Spinal cord (tissue), 10 donors: ENCODE measurements around the gene NEK1. TPM values are rescaled to one million over a fixed set of nuclear protein-coding genes. Genes with fewer than 3 reads are reported as not detected.
A peak's percentile ranks its signal among the peaks of the same experiment; 100 is the strongest.
"Not testable (repeated sequence)": the region's sequence is repeated elsewhere in the genome, so short reads cannot be mapped to it uniquely, and the experiment has no call there.

Source experiments
- DNase-seq, 6 donors: peaks; one replicate each; pipeline versions ENCODE4 v3.0.0 to v3.0.0-alpha.2; 2013 to 2015; ENCODE audit warnings: low spot score in 6 of 6, low read depth in 4 of 6
- H3K27ac ChIP-seq: one replicate; pipeline ENCODE4 v1.5.1; 2013; ENCODE audit warnings: low read depth, low read length, control low read depth
- H3K27me3 ChIP-seq: one replicate; pipeline ENCODE4 v1.6.1; 2013; ENCODE audit warnings: low read length; ENCODE audit not compliant: control insufficient read depth, insufficient read depth
- H3K36me3 ChIP-seq: one replicate; pipeline ENCODE4 v1.6.1; 2013; ENCODE audit warnings: low read length; ENCODE audit not compliant: control insufficient read depth, insufficient read depth
- H3K4me1 ChIP-seq: one replicate; pipeline ENCODE4 v1.6.1; 2013; ENCODE audit warnings: low read length; ENCODE audit not compliant: control insufficient read depth, insufficient read depth
- H3K4me3 ChIP-seq: one replicate; pipeline ENCODE4 v1.5.1; 2013; ENCODE audit warnings: low read depth, low read length, control low read depth
- H3K9me3 ChIP-seq: one replicate; pipeline ENCODE4 v1.6.1; 2013; ENCODE audit warnings: low read length; ENCODE audit not compliant: control insufficient read depth, insufficient read depth
- WGBS: methylation state at CpG from one replicate; pipeline ENCODE4 v1.1.5; 2013; ENCODE audit warnings: missing lambda C conversion rate; ENCODE audit not compliant: insufficient coverage; 5-methylcytosine and 5-hydroxymethylcytosine counted together
- polyA plus RNA-seq, 2 donors: library from polyadenylated mRNA; unstranded; fragments of 120-200 nt; gene quantifications; one replicate each; pipeline ENCODE4 v1.2.1, GENCODE V29; 2013; ENCODE audit not compliant: insufficient read length in 2 of 2
- total RNA-seq, 2 donors: library from RNA; depleted of rRNA in 1 of 2; stranded (reverse); fragments of 120-200 nt in 1 of 2; fragments of >200 nt in 1 of 2; gene quantifications; one replicate each; pipeline versions ENCODE4 v1.2.3 to v1.2.4, GENCODE V29; 2013 to 2014
- donor health status: healthy.

NEK1 gene
- total and polyA plus RNA-seq, 4 donors = 24.0 to 42.6 (median 28.2) TPM

DNA sequence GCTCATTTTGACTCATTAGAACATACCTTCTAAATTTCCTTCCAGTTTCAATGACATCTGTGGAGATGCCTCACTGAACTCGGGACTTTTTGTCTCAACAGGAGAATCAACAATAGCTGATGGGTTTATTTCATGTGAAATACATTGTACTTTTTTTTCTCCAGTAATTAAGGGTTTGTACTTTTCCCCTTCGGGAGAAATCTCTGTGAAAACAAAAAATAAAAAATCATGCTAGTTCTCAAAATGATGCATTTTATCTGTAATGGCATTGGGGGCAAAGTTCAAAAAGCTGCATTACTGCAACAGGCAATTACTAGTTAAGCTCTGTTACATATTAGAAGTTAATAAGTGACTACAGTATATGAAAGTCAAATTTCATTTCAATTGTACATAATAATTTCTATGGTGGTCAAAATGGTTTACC, 174.3 kb downstream of the NEK1 start:
- WGBS = no CpG with 5 or more reads among the region's 2 CpGs
- DNase-seq = no peak
- Histone ChIP-seq H3K36me3 (peaks cover 3% of the 10 kb centered on the region), H3K9me3 (peaks cover 2% of the 10 kb centered on the region), H3K27ac (no peak overlapping the region), H3K4me1 (peaks cover 8% of the 10 kb centered on the region), H3K4me3 (no peak overlapping the region), H3K27me3 (no peaks in the 10 kb centered on the region)

DNA sequence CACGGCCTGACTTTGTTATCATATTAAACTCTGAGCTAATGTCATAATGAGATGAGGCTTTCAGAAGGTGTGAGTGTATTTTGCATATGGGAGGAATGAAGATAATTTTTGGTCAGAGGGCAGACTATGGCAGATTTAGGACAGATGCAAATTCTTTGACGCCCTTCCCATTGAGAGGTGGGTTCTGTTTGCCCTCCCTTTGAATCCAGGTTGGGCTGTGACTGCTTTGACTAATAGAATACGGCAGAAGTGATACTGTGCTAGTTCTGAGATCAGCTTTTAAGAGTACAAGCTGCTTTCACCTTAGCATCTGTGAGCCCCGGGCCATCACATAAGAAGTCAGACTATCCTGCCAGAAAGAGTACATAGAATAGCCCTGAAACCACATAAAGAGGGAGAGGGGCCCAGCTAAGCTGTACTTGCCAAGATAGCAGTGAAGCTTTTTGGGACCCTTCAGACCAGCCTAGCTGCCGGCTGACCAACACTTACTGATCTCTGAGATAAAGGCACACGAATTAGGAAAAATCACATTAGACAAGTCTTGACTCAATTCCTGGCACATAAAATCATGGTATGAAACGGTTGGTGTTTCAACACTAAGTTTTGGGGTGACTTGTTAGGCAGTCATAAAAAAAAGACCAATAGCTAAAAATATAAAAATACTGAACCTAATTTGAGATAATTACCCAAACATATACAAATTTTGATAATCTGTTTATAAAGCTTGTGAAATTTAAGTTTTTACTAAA, 174.9 kb downstream of the NEK1 start:
- Histone ChIP-seq H3K4me1 (peaks cover 8% of the 10 kb centered on the region), H3K27ac (no peak overlapping the region), H3K36me3 (peaks cover 6% of the 10 kb centered on the region), H3K4me3 (no peak overlapping the region), H3K27me3 (no peaks in the 10 kb centered on the region), H3K9me3 (peaks cover 1% of the 10 kb centered on the region)
- DNase-seq = no peak
- WGBS = 81% methylated on average over 4 of the region's 7 CpGs

DNA sequence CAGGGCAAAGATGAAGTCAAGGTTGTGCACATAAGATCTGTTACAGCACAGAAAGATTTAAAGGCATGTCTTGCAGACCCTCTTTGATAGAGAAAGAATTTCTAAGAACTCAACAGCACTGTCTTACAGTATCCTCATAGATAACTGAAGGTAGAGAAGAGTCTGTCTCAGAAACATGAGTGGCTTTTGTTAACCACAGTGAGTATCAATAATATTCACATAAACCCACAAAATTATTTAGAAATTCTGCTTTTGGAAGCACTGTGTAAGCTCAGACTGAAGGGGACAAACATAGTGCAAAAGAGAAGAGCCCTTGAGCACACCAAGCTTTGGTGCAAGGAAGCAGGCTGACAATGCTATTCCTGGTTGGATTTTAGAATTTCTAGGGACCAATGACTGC, 175.6 kb downstream of the NEK1 start:
- peaks cover 8% of the 10 kb centered on the region for H3K4me1 ChIP-seq
- H3K36me3 ChIP-seq = peaks cover 5% of the 10 kb centered on the region
- DNase-seq = no peak
- H3K4me3 ChIP-seq = no peak overlapping the region
- no peaks in the 10 kb centered on the region for H3K27me3 ChIP-seq
- no peaks in the 10 kb centered on the region for H3K9me3 ChIP-seq
- H3K27ac ChIP-seq = no peak overlapping the region

DNA sequence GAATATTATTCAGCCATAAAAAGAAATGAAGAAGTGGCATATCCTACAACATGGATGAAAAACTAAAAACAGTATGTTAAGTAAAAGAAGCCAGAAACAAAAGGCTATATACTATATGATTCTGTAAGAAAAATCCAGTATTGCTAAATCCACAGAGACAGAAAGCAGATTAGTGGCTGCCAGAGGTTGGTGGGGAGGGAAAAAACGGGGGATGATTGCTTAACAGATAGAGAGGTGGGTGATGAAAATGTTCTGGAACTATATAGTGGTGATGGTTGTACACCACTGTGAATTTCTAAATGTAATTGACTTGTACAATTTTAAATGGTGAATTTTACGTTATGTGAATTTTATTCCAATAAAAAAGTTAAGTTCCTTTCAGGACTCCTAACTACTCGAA, 184.0 kb downstream of the NEK1 start:
- no peak for DNase-seq
- 100% methylated on average over 1 of the region's 3 CpGs for WGBS

DNA sequence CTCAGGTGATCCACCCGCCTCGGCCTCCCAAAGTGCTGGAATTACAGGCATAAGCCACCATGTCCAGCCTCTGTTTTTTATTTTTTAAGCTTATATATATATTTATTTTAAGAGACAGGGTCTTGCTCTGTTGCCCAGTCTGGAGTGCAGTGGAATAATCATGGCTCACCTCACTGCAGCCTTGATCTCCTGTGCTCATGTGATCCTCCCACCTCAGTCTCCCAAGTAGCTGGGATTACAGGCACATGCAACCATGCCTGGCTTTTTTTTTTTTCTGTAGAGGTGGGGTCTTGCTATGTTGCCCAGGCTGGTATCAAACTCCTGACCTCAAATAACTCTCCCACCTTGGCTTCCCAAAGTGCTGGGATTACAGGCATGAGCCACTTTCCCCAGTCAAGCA, 184.7 kb downstream of the NEK1 start:
- H3K27me3 ChIP-seq, DNase-seq, H3K9me3 ChIP-seq, H3K36me3 ChIP-seq, H3K4me3 ChIP-seq, H3K27ac ChIP-seq, H3K4me1 ChIP-seq: not testable (repeated sequence)
- WGBS = no CpG with 5 or more reads among the region's 2 CpGs

More for the DNA sequence above, 184.0 kb downstream of the NEK1 start:
- Histone ChIP-seq H3K36me3 (peaks cover 6% of the 10 kb centered on the region), H3K27ac (no peak overlapping the region), H3K4me3 (no peak overlapping the region), H3K9me3 (no peaks in the 10 kb centered on the region), H3K27me3 (no peaks in the 10 kb centered on the region), H3K4me1 (no peaks in the 10 kb centered on the region)

DNA sequence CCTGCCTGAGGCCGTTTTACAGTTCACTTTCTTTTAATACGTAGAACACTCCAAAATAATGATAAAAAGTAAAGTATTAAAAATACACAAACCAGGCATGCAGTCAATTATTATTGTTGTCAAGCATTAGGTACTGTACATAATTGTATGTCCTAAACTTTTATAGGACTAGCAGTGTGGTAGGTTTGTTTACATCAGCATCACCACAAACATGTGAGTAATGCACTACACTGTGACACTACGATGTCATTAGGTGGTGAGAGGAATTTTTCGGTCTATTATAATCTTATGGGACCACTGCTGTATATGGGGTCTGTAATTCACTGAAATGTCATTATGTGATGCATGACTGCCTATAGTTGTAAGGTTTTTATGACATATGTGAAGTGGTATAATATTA, 192.1 kb downstream of the NEK1 start:
- no peaks in the 10 kb centered on the region for H3K27me3 ChIP-seq
- no peaks in the 10 kb centered on the region for H3K4me1 ChIP-seq
- 100% methylated on average over 2 of the region's 4 CpGs for WGBS
- H3K27ac ChIP-seq = no peak overlapping the region
- DNase-seq = no peak
- no peaks in the 10 kb centered on the region for H3K36me3 ChIP-seq
- no peaks in the 10 kb centered on the region for H3K9me3 ChIP-seq
- no peak overlapping the region for H3K4me3 ChIP-seq

DNA sequence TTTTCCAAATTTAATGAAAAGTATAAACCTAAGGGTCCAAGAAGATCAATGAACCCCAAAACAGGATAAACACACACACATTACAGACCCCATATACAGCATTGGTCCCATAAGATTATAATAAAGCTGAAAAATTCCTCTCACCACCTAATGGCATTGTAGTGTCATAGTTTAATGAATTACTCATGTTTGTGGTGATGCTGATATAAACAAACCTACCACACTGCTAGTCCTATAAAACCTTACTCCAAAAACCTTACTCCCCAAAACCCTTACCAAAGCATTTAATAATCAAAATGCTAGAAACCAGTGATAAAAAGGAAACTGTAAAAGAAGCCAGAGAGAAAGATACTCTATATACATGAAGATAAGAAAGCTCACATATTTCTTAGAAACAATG, 193.5 kb downstream of the NEK1 start:
- no peaks in the 10 kb centered on the region for H3K36me3 ChIP-seq
- H3K27me3 ChIP-seq = no peaks in the 10 kb centered on the region
- H3K4me3 ChIP-seq = no peak overlapping the region
- H3K27ac ChIP-seq = no peak overlapping the region
- no peak for DNase-seq
- H3K9me3 ChIP-seq = no peaks in the 10 kb centered on the region
- no peaks in the 10 kb centered on the region for H3K4me1 ChIP-seq

DNA sequence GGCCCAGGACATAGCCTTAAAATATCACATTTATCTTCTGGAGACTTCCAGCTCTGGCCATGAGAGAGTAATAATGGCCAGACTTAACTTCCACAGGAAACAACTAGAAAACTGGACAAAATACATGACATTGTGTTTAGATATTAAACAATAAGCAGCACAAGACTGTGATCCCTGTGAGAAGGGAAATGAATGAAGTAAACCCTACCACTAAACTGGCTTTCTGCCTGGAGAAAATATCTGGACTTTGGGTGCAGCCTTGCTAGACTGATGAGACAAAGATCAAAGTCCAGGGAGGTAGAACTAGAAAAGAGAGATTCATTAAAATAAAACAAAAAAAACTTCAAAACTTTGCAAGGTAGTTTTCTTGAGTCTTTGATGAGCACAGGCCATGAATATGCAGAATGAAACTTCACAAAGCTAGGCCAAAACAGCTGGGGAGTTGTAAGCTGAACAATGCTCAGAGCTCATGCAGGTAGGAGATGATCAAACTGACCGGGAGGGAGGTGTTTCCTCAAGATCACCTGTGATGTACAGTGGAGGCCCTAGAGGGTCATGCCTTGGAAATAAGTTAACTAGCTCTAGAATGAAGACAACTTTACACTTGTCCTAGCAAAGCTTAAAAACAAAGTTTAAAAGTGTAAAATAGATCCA, 194.6 kb downstream of the NEK1 start:
- no CpG with 5 or more reads among the region's 1 CpG for WGBS
- H3K4me1 ChIP-seq = no peaks in the 10 kb centered on the region
- no peaks in the 10 kb centered on the region for H3K36me3 ChIP-seq
- H3K4me3 ChIP-seq = no peak overlapping the region
- no peak overlapping the region for H3K27ac ChIP-seq
- no peaks in the 10 kb centered on the region for H3K27me3 ChIP-seq
- H3K9me3 ChIP-seq = no peaks in the 10 kb centered on the region
- DNase-seq = no peak

DNA sequence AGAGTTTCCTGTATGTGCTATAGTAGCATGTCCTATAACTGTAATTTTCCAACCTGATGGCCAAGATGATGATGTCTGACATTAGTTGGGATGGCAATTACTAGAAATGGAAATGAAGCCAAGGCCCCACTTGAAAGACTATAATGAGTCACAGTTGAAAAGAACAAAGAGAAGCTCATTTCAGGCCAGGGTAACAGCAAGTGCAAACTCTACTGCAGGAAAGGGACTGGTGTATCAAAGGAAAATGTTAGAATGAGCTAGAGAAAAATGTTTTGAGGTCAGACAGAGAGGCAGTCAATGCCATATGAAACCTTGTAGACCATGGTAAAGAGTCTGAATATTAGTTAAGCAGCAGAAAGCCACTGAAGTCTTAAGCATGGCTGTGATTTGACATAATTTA, 195.4 kb downstream of the NEK1 start:
- Histone ChIP-seq H3K4me3 (no peak overlapping the region), H3K36me3 (no peaks in the 10 kb centered on the region), H3K27ac (no peak overlapping the region), H3K27me3 (no peaks in the 10 kb centered on the region), H3K4me1 (no peaks in the 10 kb centered on the region), H3K9me3 (no peaks in the 10 kb centered on the region)
- peak in 1 of 6 donors; percentile 28 for DNase-seq

DNA sequence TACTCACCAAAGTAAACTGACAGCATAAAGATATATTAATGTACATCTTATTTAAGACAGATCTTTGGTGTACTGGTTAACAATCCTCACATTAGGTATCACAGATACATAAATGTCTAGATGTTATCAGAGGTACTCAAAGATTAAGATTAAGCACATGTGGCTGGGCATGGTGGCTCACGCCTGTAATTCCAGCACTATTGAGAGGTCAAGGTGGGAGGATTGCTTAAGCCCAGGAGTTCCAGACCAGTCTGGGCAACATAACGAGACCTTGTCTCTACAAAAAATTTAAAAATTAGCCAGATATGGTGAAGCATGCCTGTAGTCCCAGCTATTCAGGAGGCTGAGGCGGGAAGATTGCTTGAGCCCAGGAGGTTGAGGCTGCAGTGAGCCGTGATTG, 195.9 kb downstream of the NEK1 start:
- no peak overlapping the region for H3K4me3 ChIP-seq
- no peaks in the 10 kb centered on the region for H3K36me3 ChIP-seq
- no peaks in the 10 kb centered on the region for H3K9me3 ChIP-seq
- no peak overlapping the region for H3K27ac ChIP-seq
- WGBS = 100% methylated on average over 1 of the region's 4 CpGs
- DNase-seq = no peak
- H3K27me3 ChIP-seq = no peaks in the 10 kb centered on the region
- no peaks in the 10 kb centered on the region for H3K4me1 ChIP-seq
